Purkinje cell (primary cell): ENCODE results near the gene ZNF98. TPM values are rescaled to one million over a fixed set of nuclear protein-coding genes. Genes with fewer than 3 reads are reported as not detected.

Experiments
- polyA plus RNA-seq: library from polyadenylated mRNA; unstranded; fragments of >200 nt; fragmentation: Nextera tagmentation; gene quantifications from 2 replicates; pipeline ENCODE4 v1.2.1, GENCODE V29; 2014

Gene ZNF98
- polyA plus RNA-seq, result 6.9 and 12.6 TPM in 2 replicates

DNA sequence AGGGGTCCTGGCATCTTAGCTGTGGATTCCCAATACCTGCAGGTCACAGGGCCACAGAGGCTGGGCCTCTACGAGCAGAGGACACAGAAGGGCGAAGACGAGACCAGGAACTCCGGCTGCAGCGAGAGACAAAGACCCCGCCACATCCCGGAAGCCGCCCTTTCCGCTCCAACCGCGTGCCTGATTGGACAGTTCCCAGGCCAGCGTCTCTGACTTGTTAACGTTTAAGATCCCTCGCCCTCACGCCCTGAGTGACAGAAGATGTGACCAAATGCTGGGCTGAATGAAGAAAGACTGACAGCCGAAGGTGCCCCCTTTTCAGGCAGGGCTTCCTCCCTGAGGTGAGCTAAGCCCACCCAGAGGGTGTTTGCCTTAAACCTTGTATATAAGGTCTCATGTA, at the start of gene ZNF98:
Gene ZNF98 (minus strand): TSS at position 136 of the 400 bp plus-strand sequence. CDS start 122 bp downstream, at position 14.

Other genes with a start within 250 kb of the ZNF98 start
- 8.1 and 11.1 TPM in 2 replicates for gene ZNF676, start 225.4 kb downstream of the ZNF98 start, polyA plus RNA-seq
- not detected in 2 replicates for gene ZNF729, start 135.9 kb downstream of the ZNF98 start, polyA plus RNA-seq
- 0.39 TPM in 1 of 2 replicates, not detected in the other for gene ZNF492, start 212.0 kb upstream of the ZNF98 start, polyA plus RNA-seq